Measurements from ENCODE around the gene MAFF. TPM values are rescaled to one million over a fixed set of nuclear protein-coding genes. Genes with fewer than 3 reads are reported as not detected.

Gene MAFF
- total RNA-seq, 1 donor from 2014 or later = 9.9 TPM

DNA sequence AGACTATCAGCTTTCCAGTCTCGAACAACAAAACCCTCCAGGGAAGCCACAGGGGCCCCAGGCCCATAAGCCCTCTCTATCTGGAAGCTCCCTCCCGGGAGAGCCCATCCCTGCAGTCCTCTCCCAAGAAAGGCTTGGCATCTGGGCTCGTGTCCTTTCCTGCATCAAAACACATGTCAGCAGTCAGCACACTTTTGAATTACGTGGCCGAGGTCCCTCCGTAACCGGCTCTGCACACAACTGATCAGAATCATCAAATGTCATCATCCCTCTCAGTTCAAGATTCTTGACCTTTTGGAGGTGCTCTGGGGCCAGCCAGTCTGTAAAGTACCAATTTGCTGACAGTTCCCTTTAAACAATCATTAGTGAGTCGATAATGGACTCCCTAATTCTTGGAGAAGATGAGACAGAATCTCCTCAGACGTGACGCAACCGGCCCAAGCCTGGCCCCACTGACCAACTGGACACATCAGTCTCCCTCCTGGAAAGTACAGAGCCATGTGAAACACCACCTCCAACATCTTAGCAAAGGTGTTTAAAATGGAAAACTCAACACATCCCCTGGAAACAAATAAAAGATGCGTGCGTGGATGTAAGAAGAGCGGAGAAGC, 33.6 kb downstream of the MAFF start:
- TF ChIP-seq, protein P1, sequence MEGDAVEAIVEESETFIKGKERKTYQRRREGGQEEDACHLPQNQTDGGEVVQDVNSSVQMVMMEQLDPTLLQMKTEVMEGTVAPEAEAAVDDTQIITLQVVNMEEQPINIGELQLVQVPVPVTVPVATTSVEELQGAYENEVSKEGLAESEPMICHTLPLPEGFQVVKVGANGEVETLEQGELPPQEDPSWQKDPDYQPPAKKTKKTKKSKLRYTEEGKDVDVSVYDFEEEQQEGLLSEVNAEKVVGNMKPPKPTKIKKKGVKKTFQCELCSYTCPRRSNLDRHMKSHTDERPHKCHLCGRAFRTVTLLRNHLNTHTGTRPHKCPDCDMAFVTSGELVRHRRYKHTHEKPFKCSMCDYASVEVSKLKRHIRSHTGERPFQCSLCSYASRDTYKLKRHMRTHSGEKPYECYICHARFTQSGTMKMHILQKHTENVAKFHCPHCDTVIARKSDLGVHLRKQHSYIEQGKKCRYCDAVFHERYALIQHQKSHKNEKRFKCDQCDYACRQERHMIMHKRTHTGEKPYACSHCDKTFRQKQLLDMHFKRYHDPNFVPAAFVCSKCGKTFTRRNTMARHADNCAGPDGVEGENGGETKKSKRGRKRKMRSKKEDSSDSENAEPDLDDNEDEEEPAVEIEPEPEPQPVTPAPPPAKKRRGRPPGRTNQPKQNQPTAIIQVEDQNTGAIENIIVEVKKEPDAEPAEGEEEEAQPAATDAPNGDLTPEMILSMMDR (IDR thresholded peaks at IDR 0.05) = no peak
- no peak for DNase-seq (ENCODE audit: low spot score)
- Mint-ChIP-seq H3K36me3 (ENCODE audit: low read depth) (peaks cover 35% of the 10 kb centered on the region), H3K4me3 (ENCODE audit: unreplicated experiment) (no peak overlapping the region), H3K9me3 (ENCODE audit: low read depth) (no peaks in the 10 kb centered on the region), H3K27me3 (ENCODE audit: low read depth) (no peaks in the 10 kb centered on the region), H3K27ac (ENCODE audit: unreplicated experiment) (no peak overlapping the region), H3K4me1 (ENCODE audit: low read depth) (peaks cover 25% of the 10 kb centered on the region)

DNA sequence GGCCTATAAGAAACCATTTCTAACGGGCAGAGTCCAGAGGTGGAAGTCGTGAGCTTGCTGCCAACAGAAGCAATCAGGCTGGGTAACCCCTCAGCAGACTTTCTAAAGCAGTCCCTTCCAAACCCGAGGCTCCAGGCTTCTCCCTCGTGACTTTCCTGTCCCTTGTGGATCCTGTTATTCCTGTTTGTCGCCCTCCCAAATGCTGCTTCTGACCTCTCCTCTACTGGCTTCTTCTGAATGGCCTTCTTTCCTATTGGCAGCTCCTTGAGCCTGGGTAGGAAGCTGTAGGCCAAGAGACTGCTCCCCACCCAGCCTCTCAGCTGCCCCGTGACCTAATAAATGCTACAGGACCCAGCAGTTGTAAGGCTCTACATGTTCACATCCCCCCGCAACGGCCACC, 35.0 kb downstream of the MAFF start:
- no peaks in the 10 kb centered on the region for H3K9me3 Mint-ChIP-seq (ENCODE audit: low read depth)
- no peaks in the 10 kb centered on the region for H3K27me3 Mint-ChIP-seq (ENCODE audit: low read depth)
- H3K36me3 Mint-ChIP-seq (ENCODE audit: low read depth) = peaks cover 27% of the 10 kb centered on the region
- peaks cover 40% of the 10 kb centered on the region for H3K4me1 Mint-ChIP-seq (ENCODE audit: low read depth)
- no peak for DNase-seq (ENCODE audit: low spot score)
- no peak overlapping the region for H3K4me3 Mint-ChIP-seq (ENCODE audit: unreplicated experiment)
- TF ChIP-seq, protein P1 (IDR thresholded peaks at IDR 0.05) = no peak
- H3K27ac Mint-ChIP-seq (ENCODE audit: unreplicated experiment) = peak overlapping the region; percentile 77

DNA sequence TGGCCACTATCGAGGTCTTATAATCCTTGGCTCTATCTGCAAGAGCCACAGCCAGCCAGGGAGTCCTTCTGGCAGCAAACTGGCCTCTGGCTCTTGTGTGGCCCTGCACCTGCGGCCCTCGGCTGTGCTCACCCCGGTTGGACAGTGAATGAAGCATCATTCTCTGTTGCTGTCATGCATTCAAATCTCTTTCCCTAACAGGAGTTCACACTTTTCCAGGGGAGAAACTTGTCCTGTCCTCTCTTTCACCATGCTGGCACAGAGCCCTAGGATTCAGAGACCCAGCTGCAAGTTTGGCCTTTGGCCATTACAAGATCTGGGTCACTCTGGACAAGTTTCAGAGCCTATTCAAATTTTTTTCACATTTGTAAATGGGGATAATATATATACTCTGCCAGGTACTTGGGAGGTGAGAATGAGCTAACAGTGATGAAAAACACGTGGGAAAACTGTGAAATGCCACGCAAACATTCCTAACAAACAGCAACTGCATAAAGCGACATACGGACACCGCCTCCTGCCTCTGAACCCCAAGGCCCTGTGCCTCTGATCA, 36.8 kb downstream of the MAFF start:
- Mint-ChIP-seq H3K4me1 (ENCODE audit: low read depth) (peaks cover 51% of the 10 kb centered on the region), H3K36me3 (ENCODE audit: low read depth) (peaks cover 20% of the 10 kb centered on the region), H3K27me3 (ENCODE audit: low read depth) (no peaks in the 10 kb centered on the region), H3K27ac (ENCODE audit: unreplicated experiment) (peak overlapping the region; percentile 98), H3K9me3 (ENCODE audit: low read depth) (no peaks in the 10 kb centered on the region), H3K4me3 (ENCODE audit: unreplicated experiment) (no peak overlapping the region)
- TF ChIP-seq, protein P1 (IDR thresholded peaks at IDR 0.05) = no peak
- DNase-seq (ENCODE audit: low spot score) = no peak

DNA sequence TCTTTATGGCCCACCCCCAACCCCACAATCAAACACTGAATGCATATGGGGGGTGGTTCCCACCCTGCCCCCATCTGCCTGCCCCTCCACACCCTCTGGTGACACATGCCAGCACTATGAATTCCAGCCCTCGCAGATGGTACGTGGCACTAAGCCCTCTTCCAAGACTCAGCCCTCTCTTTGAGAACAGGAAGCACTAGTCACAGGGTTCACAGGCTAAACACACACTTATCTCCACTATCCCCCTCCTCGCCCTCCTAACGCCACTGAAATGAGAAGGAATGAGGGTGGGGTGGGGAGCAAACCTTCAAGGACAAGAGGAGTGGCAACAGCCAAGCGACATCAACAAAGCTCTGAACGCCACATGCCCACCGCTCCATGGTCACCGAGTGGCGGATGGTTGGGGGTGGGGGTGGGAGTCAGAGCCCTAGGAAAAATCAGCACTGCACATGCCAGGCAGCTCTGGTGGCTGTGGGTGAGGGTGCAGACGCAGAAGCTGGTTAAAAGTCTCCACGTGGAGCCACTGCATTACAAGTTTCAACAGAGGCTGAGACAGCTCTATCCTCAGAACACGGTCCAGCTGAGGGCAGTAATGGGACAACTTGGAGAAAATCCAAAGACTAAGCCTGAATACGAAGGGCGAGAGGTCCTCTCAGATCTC, 37.4 kb downstream of the MAFF start:
- Mint-ChIP-seq H3K9me3 (ENCODE audit: low read depth) (no peaks in the 10 kb centered on the region), H3K36me3 (ENCODE audit: low read depth) (peaks cover 26% of the 10 kb centered on the region), H3K4me3 (ENCODE audit: unreplicated experiment) (peak overlapping the region; percentile 49), H3K27me3 (ENCODE audit: low read depth) (no peaks in the 10 kb centered on the region), H3K4me1 (ENCODE audit: low read depth) (peaks cover 58% of the 10 kb centered on the region), H3K27ac (ENCODE audit: unreplicated experiment) (peak overlapping the region; percentile 98)
- TF ChIP-seq, protein P1 (IDR thresholded peaks at IDR 0.05) = peak; percentile 71
- no peak for DNase-seq (ENCODE audit: low spot score)

DNA sequence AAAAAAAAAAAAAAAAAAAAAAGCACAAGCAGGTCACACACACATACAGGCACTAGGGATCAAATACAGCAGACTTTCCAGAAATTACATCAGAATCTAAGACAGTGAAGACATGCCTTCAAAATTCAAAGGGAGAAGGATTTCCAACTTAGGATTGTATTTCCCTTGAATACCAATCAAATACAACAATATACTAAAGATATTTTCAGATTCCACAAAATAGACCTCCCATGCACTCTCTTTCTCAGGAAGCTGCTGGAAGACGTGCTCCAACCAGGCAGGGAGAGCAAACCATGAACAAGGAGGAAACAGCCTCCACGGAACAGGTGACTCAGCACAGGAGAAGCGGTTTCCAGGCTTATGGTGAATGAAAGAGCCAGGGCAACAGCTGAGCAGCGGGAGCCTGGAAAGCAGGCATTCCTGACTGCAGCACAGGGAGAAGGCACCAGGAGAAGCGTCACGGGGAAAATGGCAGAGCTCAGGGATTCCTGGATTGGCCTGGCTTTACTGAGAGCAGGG, 39.0 kb downstream of the MAFF start:
- Mint-ChIP-seq H3K4me3 (ENCODE audit: unreplicated experiment) (peak overlapping the region; percentile 24), H3K27me3 (ENCODE audit: low read depth) (no peaks in the 10 kb centered on the region)

More for the DNA sequence above, 39.0 kb downstream of the MAFF start:
- peaks cover 21% of the 10 kb centered on the region for H3K36me3 Mint-ChIP-seq (ENCODE audit: low read depth)
- H3K4me1 Mint-ChIP-seq (ENCODE audit: low read depth) = peaks cover 58% of the 10 kb centered on the region
- TF ChIP-seq, protein P1 (IDR thresholded peaks at IDR 0.05) = no peak
- no peak for DNase-seq (ENCODE audit: low spot score)
- peak overlapping the region; percentile 98 for H3K27ac Mint-ChIP-seq (ENCODE audit: unreplicated experiment)
- H3K9me3 Mint-ChIP-seq (ENCODE audit: low read depth) = no peaks in the 10 kb centered on the region
